GM18951 (cell line): Measurements from ENCODE around the gene NSL1.

Experiments
- POLR2A ChIP-seq: IDR thresholded peaks from 4 replicates; pipeline ENCODE4 v1.6.1; 2011; ENCODE audit warnings: mild to moderate bottlenecking; ENCODE audit not compliant: insufficient read length, insufficient read depth; ENCODE audit errors: extremely low read depth
- in situ Hi-C: fragments of 300-500 bp; cut with MboI; formaldehyde crosslinking; loops from one replicate; pipeline ENCODE4 v1.12.0; 2022; ENCODE audit warnings: low sequenced_read_pairs, mixed read lengths, inconsistent platforms; ENCODE audit not compliant: unreplicated experiment

The NSL1 gene

GRCh38 chr1:212688341-212689047 is 103.1 kb downstream of the NSL1 start:
- no peak for TF ChIP-seq POLR2A
- in situ Hi-C loops, result no loop called here

GRCh38 chr1:212687811-212688210 is 103.8 kb downstream of the NSL1 start:
- TF ChIP-seq POLR2A, result no peak
- in situ Hi-C loops, result no loop called here

DNA sequence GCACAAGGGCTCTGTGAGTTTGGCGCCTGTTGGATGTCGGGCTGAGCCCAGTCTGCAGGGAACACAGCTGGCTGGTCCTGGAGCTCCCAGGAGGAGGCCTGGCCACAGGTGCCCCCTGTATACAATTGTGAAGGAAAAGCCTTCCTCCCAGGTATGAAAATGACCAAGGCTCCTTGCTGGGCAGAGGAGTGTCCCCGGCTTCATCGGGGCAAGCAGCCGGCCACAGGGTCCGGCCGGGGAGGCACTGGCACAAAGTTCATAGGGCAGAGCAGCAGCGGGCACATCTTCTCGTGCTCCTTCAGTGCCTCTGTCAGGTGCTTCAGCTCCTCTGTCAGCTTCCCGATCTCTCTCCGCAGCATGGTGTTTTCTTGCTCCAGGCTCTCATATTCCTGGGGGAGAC is 105.0 kb downstream of the NSL1 start:
- in situ Hi-C loops, result no loop called here
- no peak for TF ChIP-seq POLR2A

DNA sequence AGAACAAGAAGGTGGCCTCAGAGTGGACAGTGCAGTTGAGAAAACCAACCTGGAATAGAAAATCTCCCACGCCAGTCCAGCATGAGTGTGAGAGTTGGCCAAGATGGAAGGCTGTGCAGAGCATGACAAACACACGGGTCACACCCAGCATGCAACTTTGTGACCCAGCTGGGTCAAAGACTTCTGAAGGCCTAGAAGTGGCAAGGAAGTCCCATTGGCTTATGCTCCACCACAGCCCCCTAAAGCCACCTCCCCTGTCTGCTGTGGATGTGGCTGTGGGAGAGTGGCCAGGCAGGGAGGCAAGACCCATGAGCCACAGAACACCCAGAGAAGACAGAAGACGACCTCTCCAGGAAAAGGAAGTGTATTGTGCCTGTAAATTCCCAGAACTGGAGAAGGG is 105.5 kb downstream of the NSL1 start:
- TF ChIP-seq POLR2A, result no peak

GRCh38 chr1:212685429-212685828 is 106.1 kb downstream of the NSL1 start:
- in situ Hi-C loops, result no loop called here
- no peak for TF ChIP-seq POLR2A

More for the DNA sequence above, 105.5 kb downstream of the NSL1 start:
- in situ Hi-C loops, result no loop called here

DNA sequence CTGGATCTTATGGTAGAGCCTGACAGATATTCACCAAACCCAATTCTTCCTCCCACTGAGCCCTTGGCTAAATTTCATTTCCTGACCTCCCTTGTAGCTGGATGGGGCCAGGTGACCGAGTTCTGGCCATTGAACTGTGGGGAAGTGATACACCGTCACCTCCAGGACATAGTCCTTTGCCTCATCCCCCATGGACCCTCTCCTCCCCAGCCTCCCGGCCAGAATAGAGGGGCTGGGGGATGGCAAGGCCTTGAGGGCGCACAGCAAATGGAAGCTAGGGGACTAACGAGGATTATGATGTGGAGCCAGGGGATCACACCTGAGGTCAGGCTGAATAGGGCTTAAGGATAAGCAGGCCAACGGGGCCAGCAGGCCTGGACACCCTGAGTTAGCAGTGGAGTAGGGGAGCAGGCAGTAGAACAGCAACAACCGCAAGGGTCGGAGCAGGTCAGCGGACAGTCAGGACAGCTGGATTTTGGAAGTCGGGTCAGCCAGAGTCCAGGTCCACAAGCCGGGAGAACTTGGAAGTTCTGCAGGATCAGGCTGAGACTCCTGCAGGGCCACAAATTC is 107.0 kb downstream of the NSL1 start:
- in situ Hi-C loops, result no loop called here

DNA sequence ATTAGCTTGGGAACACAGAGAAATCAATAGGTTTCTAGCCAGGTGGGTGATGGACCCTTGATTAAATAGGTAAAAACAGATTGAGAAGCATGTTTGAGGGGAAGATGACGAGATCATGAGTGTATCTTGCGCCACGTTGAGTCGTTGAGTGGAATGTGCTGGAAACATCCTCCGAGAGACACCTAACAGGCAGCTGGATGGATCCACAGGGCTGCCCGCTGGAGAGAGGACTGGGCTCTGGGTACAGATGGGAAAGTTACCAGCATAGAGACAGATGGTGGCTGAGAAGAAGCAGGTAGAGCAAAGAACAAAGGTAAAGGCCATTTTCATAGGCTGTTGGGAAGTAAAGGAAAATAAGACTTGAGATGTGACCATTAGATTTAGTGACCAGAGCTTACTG is 107.5 kb downstream of the NSL1 start:
- TF ChIP-seq POLR2A, result no peak
- in situ Hi-C loops, result no loop called here

More for the DNA sequence above, 107.0 kb downstream of the NSL1 start:
- TF ChIP-seq POLR2A, result no peak

DNA sequence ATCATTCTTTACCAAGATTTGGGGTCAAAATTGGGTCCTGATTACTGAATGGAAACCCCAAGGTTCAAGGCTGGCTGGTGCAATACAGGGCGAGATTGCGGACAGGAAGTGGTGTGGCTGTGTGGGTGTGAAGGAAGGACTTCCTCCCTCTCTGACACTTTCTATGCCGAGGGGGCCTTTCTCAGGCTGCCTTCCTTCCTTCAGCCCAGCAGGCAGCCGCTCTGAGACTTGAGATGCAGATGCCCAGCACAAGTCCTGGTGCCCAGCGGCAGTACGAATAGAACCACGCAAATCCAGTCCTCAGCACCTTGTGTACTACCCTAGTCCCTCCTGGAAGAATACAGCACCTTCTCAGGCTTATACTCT is 108.2 kb downstream of the NSL1 start:
- in situ Hi-C loops, result no loop called here
- peak; percentile 58 for TF ChIP-seq POLR2A

- TF ChIP-seq POLR2A, result no peak
- in situ Hi-C loops, result no loop called here
Measured at GRCh38 chr1:212680680-212681389, 110.7 kb downstream of the NSL1 start.

- in situ Hi-C loops, result loop anchor here (10.0 kb wide), 1 partner anchor 96 kb away; no protein-coding TSS in a partner anchor
- no peak for TF ChIP-seq POLR2A
Measured at GRCh38 chr1:212678456-212679410, 112.8 kb downstream of the NSL1 start.

GRCh38 chr1:212677573-212677972 is 114.0 kb downstream of the NSL1 start:
- TF ChIP-seq POLR2A, result no peak
- in situ Hi-C loops, result loop anchor here (10.0 kb wide), 1 partner anchor 97 kb away; no protein-coding TSS in a partner anchor

DNA sequence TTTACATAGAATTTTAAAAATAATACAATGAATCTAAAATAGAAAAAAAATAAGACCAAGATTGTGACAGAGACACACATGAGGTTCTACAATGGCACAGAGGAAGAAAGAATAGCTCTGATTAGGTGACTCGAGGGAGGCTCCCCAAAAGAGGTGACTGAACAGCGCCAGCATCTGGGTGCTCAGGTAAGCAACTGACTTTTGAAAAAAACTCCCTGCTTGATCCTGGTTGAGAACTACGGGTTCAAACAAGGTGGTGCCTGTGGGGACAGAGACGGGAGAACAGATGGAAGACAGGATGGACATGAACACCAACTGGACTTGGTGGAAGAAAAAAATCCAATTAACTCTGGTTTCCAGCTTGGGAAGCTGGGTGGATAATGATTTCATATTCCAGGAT is 114.4 kb downstream of the NSL1 start:
- in situ Hi-C loops, result loop anchor here (10.0 kb wide), 1 partner anchor 98 kb away; no protein-coding TSS in a partner anchor
- no peak for TF ChIP-seq POLR2A
